ENCODE measurements around the gene MACROD2. TPM values are rescaled to one million over a fixed set of nuclear protein-coding genes. Genes with fewer than 3 reads are reported as not detected.

MACROD2 gene
- total and polyA plus RNA-seq, 4 donors: 0.66 to 10.5 (median 3.3) TPM

DNA sequence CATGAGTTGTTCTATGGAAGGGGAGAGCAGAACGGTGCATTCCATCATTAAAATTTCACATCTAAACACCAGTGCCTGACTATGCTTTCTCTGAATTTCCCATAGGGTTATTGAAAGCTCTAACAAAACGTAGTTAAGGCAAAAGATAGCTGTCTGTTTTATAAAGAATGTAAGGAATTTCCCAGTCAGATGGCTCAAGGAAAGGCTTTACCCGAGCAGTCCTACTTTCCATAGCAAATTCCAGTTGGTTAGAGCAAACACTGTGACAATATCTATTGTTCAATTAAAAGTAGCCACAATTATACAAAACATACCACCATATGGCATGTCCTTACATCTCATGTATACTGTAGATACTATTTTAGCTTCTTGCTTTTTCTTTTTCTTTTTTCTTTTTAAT lies 1401.6 kb downstream of the MACROD2 start:
- Histone ChIP-seq H3K36me3 (ENCODE audit: control insufficient read depth in 4 of 4, insufficient read depth in 3 of 4, low read depth in 1 of 4, low read length in 3 of 4) (no peaks in the 10 kb centered on the region), H3K27ac (ENCODE audit: low read depth in 1 of 2, low read length in 2 of 2) (no peak overlapping the region), H3K4me1 (ENCODE audit: control insufficient read depth in 4 of 4, insufficient read depth in 4 of 4, low read length in 3 of 4) (no peaks in the 10 kb centered on the region), H3K4me3 (ENCODE audit: low read depth in 1 of 3, low read length in 3 of 3) (no peak overlapping the region), H3K27me3 (ENCODE audit: control insufficient read depth in 4 of 4, insufficient read depth in 4 of 4, low read length in 3 of 4) (no peaks in the 10 kb centered on the region), H3K9me3 (ENCODE audit: control insufficient read depth in 4 of 4, low read length in 3 of 4) (no peaks in the 10 kb centered on the region), H3K9ac (ENCODE audit: low read depth in 1 of 2, low read length in 2 of 2) (no peak overlapping the region)
- DNase-seq (ENCODE audit: low spot score): no peak
- TF ChIP-seq NR2F2 (IDR thresholded peaks at IDR 0.05) (no peak), HNF4A (conservative IDR thresholded peaks at IDR 0.05) (no peak), HNF4G (IDR thresholded peaks at IDR 0.05) (no peak), FOXA2 (IDR thresholded peaks at IDR 0.05) (no peak), RXRA (IDR thresholded peaks at IDR 0.05) (no peak), GABPA (IDR thresholded peaks at IDR 0.05 in 1 of 2, conservative IDR thresholded peaks at IDR 0.05 in 1 of 2) (no peak), TAF1 (conservative IDR thresholded peaks at IDR 0.05) (no peak), EGR1 (IDR thresholded peaks at IDR 0.05; ENCODE audit: low read depth in 2 of 2) (no peak), SP1 (IDR thresholded peaks at IDR 0.05) (no peak), YY1 (IDR thresholded peaks at IDR 0.05) (no peak), FOXA1 (IDR thresholded peaks at IDR 0.05) (no peak), JUND (IDR thresholded peaks at IDR 0.05) (no peak), RAD21 (IDR thresholded peaks at IDR 0.05) (no peak)
- TF ChIP-seq, protein P1, sequence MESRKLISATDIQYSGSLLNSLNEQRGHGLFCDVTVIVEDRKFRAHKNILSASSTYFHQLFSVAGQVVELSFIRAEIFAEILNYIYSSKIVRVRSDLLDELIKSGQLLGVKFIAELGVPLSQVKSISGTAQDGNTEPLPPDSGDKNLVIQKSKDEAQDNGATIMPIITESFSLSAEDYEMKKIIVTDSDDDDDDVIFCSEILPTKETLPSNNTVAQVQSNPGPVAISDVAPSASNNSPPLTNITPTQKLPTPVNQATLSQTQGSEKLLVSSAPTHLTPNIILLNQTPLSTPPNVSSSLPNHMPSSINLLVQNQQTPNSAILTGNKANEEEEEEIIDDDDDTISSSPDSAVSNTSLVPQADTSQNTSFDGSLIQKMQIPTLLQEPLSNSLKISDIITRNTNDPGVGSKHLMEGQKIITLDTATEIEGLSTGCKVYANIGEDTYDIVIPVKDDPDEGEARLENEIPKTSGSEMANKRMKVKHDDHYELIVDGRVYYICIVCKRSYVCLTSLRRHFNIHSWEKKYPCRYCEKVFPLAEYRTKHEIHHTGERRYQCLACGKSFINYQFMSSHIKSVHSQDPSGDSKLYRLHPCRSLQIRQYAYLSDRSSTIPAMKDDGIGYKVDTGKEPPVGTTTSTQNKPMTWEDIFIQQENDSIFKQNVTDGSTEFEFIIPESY (IDR thresholded peaks at IDR 0.05): no peak
- TF ChIP-seq, protein P2, sequence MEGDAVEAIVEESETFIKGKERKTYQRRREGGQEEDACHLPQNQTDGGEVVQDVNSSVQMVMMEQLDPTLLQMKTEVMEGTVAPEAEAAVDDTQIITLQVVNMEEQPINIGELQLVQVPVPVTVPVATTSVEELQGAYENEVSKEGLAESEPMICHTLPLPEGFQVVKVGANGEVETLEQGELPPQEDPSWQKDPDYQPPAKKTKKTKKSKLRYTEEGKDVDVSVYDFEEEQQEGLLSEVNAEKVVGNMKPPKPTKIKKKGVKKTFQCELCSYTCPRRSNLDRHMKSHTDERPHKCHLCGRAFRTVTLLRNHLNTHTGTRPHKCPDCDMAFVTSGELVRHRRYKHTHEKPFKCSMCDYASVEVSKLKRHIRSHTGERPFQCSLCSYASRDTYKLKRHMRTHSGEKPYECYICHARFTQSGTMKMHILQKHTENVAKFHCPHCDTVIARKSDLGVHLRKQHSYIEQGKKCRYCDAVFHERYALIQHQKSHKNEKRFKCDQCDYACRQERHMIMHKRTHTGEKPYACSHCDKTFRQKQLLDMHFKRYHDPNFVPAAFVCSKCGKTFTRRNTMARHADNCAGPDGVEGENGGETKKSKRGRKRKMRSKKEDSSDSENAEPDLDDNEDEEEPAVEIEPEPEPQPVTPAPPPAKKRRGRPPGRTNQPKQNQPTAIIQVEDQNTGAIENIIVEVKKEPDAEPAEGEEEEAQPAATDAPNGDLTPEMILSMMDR (IDR thresholded peaks at IDR 0.05; ENCODE audit: low read depth, low read length, missing input control): no peak
- TF ChIP-seq, protein P3, sequence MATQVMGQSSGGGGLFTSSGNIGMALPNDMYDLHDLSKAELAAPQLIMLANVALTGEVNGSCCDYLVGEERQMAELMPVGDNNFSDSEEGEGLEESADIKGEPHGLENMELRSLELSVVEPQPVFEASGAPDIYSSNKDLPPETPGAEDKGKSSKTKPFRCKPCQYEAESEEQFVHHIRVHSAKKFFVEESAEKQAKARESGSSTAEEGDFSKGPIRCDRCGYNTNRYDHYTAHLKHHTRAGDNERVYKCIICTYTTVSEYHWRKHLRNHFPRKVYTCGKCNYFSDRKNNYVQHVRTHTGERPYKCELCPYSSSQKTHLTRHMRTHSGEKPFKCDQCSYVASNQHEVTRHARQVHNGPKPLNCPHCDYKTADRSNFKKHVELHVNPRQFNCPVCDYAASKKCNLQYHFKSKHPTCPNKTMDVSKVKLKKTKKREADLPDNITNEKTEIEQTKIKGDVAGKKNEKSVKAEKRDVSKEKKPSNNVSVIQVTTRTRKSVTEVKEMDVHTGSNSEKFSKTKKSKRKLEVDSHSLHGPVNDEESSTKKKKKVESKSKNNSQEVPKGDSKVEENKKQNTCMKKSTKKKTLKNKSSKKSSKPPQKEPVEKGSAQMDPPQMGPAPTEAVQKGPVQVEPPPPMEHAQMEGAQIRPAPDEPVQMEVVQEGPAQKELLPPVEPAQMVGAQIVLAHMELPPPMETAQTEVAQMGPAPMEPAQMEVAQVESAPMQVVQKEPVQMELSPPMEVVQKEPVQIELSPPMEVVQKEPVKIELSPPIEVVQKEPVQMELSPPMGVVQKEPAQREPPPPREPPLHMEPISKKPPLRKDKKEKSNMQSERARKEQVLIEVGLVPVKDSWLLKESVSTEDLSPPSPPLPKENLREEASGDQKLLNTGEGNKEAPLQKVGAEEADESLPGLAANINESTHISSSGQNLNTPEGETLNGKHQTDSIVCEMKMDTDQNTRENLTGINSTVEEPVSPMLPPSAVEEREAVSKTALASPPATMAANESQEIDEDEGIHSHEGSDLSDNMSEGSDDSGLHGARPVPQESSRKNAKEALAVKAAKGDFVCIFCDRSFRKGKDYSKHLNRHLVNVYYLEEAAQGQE (IDR thresholded peaks at IDR 0.05): no peak
- TF ChIP-seq, protein P4, sequence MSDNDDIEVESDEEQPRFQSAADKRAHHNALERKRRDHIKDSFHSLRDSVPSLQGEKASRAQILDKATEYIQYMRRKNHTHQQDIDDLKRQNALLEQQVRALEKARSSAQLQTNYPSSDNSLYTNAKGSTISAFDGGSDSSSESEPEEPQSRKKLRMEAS (IDR thresholded peaks at IDR 0.05): no peak
- TF ChIP-seq, protein P5, sequence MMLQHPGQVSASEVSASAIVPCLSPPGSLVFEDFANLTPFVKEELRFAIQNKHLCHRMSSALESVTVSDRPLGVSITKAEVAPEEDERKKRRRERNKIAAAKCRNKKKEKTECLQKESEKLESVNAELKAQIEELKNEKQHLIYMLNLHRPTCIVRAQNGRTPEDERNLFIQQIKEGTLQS (IDR thresholded peaks at IDR 0.05): no peak
- 76% methylated on average over 3 of the region's 3 CpGs for WGBS

All from liver (tissue), 9 donors.